Neural cell (in vitro differentiated cells): ENCODE measurements around the gene PPP1R3D. TPM values are rescaled to one million over a fixed set of nuclear protein-coding genes. Genes with fewer than 3 reads are reported as not detected.

Source experiments
- H2AFZ ChIP-seq: fragments of 200-600, 300-800 bp; sonication (generic), shearing (Covaris generic); 2 replicates; pipeline ENCODE4 v1.6.0; 2014; ENCODE audit warnings: low read depth, mild to moderate bottlenecking, antibody characterized with exemption, low read length, moderate library complexity
- H3F3A ChIP-seq: fragments of 200-600 bp; shearing (Covaris generic); 2 replicates; pipeline ENCODE4 v1.6.1; 2016; ENCODE audit warnings: mild to moderate bottlenecking, moderate library complexity, mixed read lengths, antibody characterized with exemption, low read length; ENCODE audit not compliant: insufficient read depth, poor library complexity, severe bottlenecking
- H3K27ac ChIP-seq: fragments of 200-600, 300-800 bp; sonication (generic), shearing (Covaris generic); 2 replicates; pipeline ENCODE4 v1.5.1; 2014; ENCODE audit warnings: mild to moderate bottlenecking, low read length, moderate library complexity
- H3K27me3 ChIP-seq: fragments of 300-800, 200-600 bp; sonication (generic), shearing (Covaris generic); 2 replicates; pipeline ENCODE4 v1.6.0; 2014; ENCODE audit warnings: mild to moderate bottlenecking, low read depth, low read length, moderate library complexity; ENCODE audit not compliant: insufficient read depth
- H3K36me3 ChIP-seq: fragments of 300-800, 200-600 bp; sonication (generic), shearing (Covaris generic); 2 replicates; pipeline ENCODE4 v1.5.1; 2014; ENCODE audit warnings: mild to moderate bottlenecking, antibody characterized with exemption, low read length, moderate library complexity; ENCODE audit not compliant: insufficient read depth
- H3K4me2 ChIP-seq: fragments of 300-800, 200-600 bp; sonication (generic), shearing (Covaris generic); 2 replicates; pipeline ENCODE4 v1.6.0; 2014; ENCODE audit warnings: mild to moderate bottlenecking, low read length
- H3K4me3 ChIP-seq: fragments of 300-800, 200-600 bp; sonication (generic), shearing (Covaris generic); 2 replicates; pipeline ENCODE4 v1.5.1; 2014; ENCODE audit warnings: mild to moderate bottlenecking, low read length, moderate library complexity
- H3K79me2 ChIP-seq: fragments of 200-600 bp; shearing (Covaris generic); replicated peaks from 2 replicates; pipeline ENCODE4 v1.6.0; 2014; ENCODE audit warnings: mild to moderate bottlenecking, low read length, moderate library complexity; ENCODE audit not compliant: insufficient read depth
- H3K9ac ChIP-seq: fragments of 300-800, 200-600 bp; sonication (generic), shearing (Covaris generic); 2 replicates; pipeline ENCODE4 v1.6.1; 2016; ENCODE audit warnings: mild to moderate bottlenecking, low read length, mixed read lengths
- H3K9me2 ChIP-seq: fragments of 200-600 bp; shearing (Covaris generic); 2 replicates; pipeline ENCODE4 v1.6.1; 2016; ENCODE audit warnings: mild to moderate bottlenecking, low read length, mixed read lengths; ENCODE audit not compliant: insufficient read depth
- H3K9me3 ChIP-seq: fragments of 200-600, 300-800 bp; sonication (generic), shearing (Covaris generic); 2 replicates; pipeline ENCODE4 v1.6.1; 2016; ENCODE audit warnings: mild to moderate bottlenecking, mixed run types, low read length, moderate library complexity, mixed read lengths
- H4K20me1 ChIP-seq: fragments of 200-600 bp; shearing (Covaris generic); 2 replicates; pipeline ENCODE4 v1.6.1; 2016; ENCODE audit warnings: mild to moderate bottlenecking, mixed run types; ENCODE audit not compliant: insufficient read depth
- EP300 ChIP-seq: fragments of 450-650 bp; conservative IDR thresholded peaks from 2 replicates; pipeline ENCODE4 v1.6.1; 2014; ENCODE audit warnings: antibody characterized with exemption, mild to moderate bottlenecking, moderate library complexity; ENCODE audit not compliant: poor library complexity, severe bottlenecking
- EZH2 ChIP-seq: fragments of 200-600, 300-800 bp; shearing (Covaris generic), sonication (generic); IDR thresholded peaks from 2 replicates; pipeline ENCODE4 v1.6.1; 2014; ENCODE audit warnings: antibody characterized with exemption, low read length, borderline replicate concordance, mild to moderate bottlenecking; ENCODE audit not compliant: insufficient read depth, poor library complexity, severe bottlenecking
- MXI1 ChIP-seq: fragments of 450-650 bp; conservative IDR thresholded peaks from 2 replicates; pipeline ENCODE4 v1.6.1; 2014; ENCODE audit warnings: antibody characterized with exemption, mild to moderate bottlenecking; ENCODE audit not compliant: poor library complexity, severe bottlenecking
- POLR2AphosphoS5 ChIP-seq: IDR thresholded peaks from 2 replicates; pipeline ENCODE4 v1.6.1; 2012
- RAD21 ChIP-seq: fragments of 450-650 bp; conservative IDR thresholded peaks from 2 replicates; pipeline ENCODE4 v1.6.1; 2014; ENCODE audit warnings: antibody characterized with exemption, mild to moderate bottlenecking, moderate library complexity
- SMC3 ChIP-seq: fragments of 450-650 bp; conservative IDR thresholded peaks from 2 replicates; pipeline ENCODE4 v1.6.1; 2014; ENCODE audit warnings: antibody characterized with exemption, mild to moderate bottlenecking, moderate library complexity; ENCODE audit not compliant: poor library complexity
- TAF1 ChIP-seq: IDR thresholded peaks from 2 replicates; pipeline ENCODE4 v1.6.1; 2012; ENCODE audit warnings: low read depth
- polyA plus RNA-seq: library from polyadenylated mRNA; depleted of rRNA; stranded (reverse); fragments of >200 nt; gene quantifications from 2 replicates; pipeline ENCODE4 v1.2.3, GENCODE V29; 2014
- TF ChIP-seq, protein P1 (sequence below): IDR thresholded peaks from 2 replicates; pipeline ENCODE4 v1.6.1; 2012; ENCODE audit warnings: borderline replicate concordance
- TF ChIP-seq, protein P2 (sequence below): fragments of 450-650 bp; IDR thresholded peaks from 2 replicates; pipeline ENCODE4 v1.5.1; 2014; ENCODE audit warnings: antibody characterized with exemption, mild to moderate bottlenecking, moderate library complexity; ENCODE audit not compliant: poor library complexity, severe bottlenecking

PPP1R3D gene
- polyA plus RNA-seq, 1 donor from 2014 or later: 1.6 TPM

DNA sequence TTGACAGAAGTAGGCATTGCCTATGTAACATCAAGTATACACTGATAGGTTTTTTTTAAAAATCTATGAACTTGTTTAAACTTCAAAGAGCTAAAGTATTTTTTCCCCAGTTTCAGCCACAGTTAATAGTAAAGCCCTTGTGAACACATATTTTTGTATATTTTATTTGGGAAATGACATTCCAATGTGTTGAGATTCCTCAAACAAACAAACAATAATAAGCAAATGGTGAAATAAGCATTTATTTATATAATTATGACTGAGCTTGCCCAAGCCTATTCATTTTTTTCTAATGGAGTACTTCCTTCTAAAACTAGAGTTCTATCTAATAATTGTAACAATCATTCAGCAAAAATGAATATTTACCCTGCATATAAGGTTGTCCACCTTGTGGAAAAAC, 19.2 kb downstream of the PPP1R3D start:
- Histone ChIP-seq H4K20me1 (no peaks in the 10 kb centered on the region), H3K9me2 (no peaks in the 10 kb centered on the region), H3K36me3 (no peaks in the 10 kb centered on the region), H3K9me3 (no peaks in the 10 kb centered on the region), H3K27me3 (no peaks in the 10 kb centered on the region), H3K4me2 (no peak overlapping the region), H3K4me3 (no peak overlapping the region), H3K27ac (no peak overlapping the region), H3K9ac (no peak overlapping the region), H3K79me2 (no peaks in the 10 kb centered on the region), H3F3A (no peaks in the 10 kb centered on the region), H2AFZ (no peak overlapping the region)
- TF ChIP-seq SMC3: no peak
- TF ChIP-seq, protein P1, sequence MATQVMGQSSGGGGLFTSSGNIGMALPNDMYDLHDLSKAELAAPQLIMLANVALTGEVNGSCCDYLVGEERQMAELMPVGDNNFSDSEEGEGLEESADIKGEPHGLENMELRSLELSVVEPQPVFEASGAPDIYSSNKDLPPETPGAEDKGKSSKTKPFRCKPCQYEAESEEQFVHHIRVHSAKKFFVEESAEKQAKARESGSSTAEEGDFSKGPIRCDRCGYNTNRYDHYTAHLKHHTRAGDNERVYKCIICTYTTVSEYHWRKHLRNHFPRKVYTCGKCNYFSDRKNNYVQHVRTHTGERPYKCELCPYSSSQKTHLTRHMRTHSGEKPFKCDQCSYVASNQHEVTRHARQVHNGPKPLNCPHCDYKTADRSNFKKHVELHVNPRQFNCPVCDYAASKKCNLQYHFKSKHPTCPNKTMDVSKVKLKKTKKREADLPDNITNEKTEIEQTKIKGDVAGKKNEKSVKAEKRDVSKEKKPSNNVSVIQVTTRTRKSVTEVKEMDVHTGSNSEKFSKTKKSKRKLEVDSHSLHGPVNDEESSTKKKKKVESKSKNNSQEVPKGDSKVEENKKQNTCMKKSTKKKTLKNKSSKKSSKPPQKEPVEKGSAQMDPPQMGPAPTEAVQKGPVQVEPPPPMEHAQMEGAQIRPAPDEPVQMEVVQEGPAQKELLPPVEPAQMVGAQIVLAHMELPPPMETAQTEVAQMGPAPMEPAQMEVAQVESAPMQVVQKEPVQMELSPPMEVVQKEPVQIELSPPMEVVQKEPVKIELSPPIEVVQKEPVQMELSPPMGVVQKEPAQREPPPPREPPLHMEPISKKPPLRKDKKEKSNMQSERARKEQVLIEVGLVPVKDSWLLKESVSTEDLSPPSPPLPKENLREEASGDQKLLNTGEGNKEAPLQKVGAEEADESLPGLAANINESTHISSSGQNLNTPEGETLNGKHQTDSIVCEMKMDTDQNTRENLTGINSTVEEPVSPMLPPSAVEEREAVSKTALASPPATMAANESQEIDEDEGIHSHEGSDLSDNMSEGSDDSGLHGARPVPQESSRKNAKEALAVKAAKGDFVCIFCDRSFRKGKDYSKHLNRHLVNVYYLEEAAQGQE: no peak
- TF ChIP-seq RAD21: no peak
- no peak for TF ChIP-seq MXI1
- TF ChIP-seq, protein P2, sequence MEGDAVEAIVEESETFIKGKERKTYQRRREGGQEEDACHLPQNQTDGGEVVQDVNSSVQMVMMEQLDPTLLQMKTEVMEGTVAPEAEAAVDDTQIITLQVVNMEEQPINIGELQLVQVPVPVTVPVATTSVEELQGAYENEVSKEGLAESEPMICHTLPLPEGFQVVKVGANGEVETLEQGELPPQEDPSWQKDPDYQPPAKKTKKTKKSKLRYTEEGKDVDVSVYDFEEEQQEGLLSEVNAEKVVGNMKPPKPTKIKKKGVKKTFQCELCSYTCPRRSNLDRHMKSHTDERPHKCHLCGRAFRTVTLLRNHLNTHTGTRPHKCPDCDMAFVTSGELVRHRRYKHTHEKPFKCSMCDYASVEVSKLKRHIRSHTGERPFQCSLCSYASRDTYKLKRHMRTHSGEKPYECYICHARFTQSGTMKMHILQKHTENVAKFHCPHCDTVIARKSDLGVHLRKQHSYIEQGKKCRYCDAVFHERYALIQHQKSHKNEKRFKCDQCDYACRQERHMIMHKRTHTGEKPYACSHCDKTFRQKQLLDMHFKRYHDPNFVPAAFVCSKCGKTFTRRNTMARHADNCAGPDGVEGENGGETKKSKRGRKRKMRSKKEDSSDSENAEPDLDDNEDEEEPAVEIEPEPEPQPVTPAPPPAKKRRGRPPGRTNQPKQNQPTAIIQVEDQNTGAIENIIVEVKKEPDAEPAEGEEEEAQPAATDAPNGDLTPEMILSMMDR: no peak
- TF ChIP-seq EP300: no peak
- no peak for TF ChIP-seq TAF1
- no peak for TF ChIP-seq POLR2AphosphoS5
- TF ChIP-seq EZH2: no peak

DNA sequence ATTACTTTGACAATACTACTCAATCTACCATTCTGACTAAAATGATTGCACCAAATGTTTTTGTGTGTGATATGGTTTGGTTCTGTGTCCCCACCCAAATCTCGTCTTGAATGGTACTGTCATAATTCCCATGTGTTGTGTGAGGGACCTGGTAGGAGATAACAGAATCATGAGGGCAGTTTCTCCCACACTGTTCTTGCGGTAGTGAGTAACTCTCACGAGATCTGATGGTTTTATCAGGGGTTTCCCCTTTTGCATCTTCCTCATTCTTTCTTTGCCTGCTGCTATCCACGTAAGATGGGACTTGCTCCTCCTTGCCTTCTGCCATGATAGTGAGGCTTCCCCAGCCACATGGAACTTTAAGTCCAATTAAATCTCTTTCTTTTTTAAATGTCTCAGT, 27.5 kb downstream of the PPP1R3D start:
- Histone ChIP-seq H3K79me2 (no peaks in the 10 kb centered on the region), H3K4me2 (no peak overlapping the region), H3K9ac (no peak overlapping the region), H3K9me2 (no peaks in the 10 kb centered on the region), H3K27me3 (no peaks in the 10 kb centered on the region), H3F3A (no peaks in the 10 kb centered on the region), H3K36me3 (no peaks in the 10 kb centered on the region), H3K9me3 (no peaks in the 10 kb centered on the region), H2AFZ (no peak overlapping the region), H4K20me1 (no peaks in the 10 kb centered on the region), H3K4me3 (no peak overlapping the region), H3K27ac (no peak overlapping the region)
- TF ChIP-seq EP300 (no peak), POLR2AphosphoS5 (no peak), EZH2 (no peak), SMC3 (no peak), RAD21 (no peak), TAF1 (no peak), MXI1 (no peak)
- TF ChIP-seq, protein P1: no peak
- TF ChIP-seq, protein P2: no peak
